Measurements from ENCODE around the gene TNFRSF4. TPM values are rescaled to one million over a fixed set of nuclear protein-coding genes. Genes with fewer than 3 reads are reported as not detected.

TNFRSF4 gene
- total RNA-seq, 3 donors from 2014 or later (not counting 1 experiment from before 2014, with no cell fraction given): 14.3 to 26.5 (median 15.7) TPM

GRCh38 chr1:1235016-1235744 lies 21.2 kb upstream of the TNFRSF4 start:
- WGBS (ENCODE audit: insufficient coverage): 91% methylated on average over 27 of the region's 27 CpGs
- DNase-seq (no peak), ATAC-seq (no peak)
- no peak for TF ChIP-seq CTCF (IDR thresholded peaks at IDR 0.05)
- H3K9me3 ChIP-seq (ENCODE audit: control insufficient read depth, insufficient read depth, low read length): no peaks in the 10 kb centered on the region
- Mint-ChIP-seq H3K4me3 (peak overlapping the region; percentile 17), H3K9me3 (no peaks in the 10 kb centered on the region), H3K36me3 (no peaks in the 10 kb centered on the region), H3K27ac (no peak overlapping the region), H3K4me1 (peaks cover 18 to 20% of the 10 kb centered on the region in 2 donors), H3K27me3 (ENCODE audit: low read depth in 2 of 2) (no peaks in the 10 kb centered on the region)
- H3K4me1 ChIP-seq (ENCODE audit: control insufficient read depth, insufficient read depth, low read length): peaks cover 31% of the 10 kb centered on the region
- H3K36me3 ChIP-seq (ENCODE audit: control insufficient read depth, insufficient read depth, low read length): peaks cover 5% of the 10 kb centered on the region
- H3K4me3 ChIP-seq (ENCODE audit: low read length): no peak overlapping the region
- peaks cover 2% of the 10 kb centered on the region for H3K27me3 ChIP-seq (ENCODE audit: control insufficient read depth, insufficient read depth, low read length)
- intact Hi-C loops (cut with micrococcal nuclease): no loop called here
- H3K27ac ChIP-seq (ENCODE audit: low read length): no peak overlapping the region

DNA sequence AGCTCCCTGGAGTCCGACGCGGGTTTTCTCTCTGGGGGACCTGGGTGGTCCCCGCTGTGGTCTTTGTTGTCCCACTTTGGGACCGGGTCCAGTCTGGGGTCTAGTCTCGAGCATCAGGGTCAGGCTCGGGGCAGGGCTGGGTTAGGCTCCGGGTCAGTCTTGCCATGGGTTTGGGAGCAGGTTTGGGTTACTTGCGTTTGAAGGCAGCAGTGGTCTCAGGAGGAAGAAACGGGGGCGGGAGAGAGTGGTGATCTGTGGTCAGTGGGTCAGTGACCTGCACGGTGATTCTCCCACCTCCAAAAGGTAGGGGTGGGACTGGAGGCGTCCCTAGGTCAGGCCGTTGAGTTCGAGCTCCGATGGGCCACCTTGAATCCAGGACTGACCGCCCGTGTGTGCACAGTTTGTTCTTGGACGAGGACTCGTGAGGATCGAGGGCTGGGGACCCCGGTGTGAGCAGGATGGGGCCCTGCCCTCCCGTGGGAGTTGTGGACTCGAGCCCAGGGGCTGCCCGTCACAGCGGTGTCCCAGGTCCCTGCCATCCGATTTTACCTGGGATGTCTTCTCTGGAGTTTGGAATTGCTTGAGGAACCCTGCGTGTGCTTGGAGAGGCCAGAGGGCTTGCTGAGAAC lies 20.3 kb upstream of the TNFRSF4 start:
- no peak for DNase-seq
- intact Hi-C loops (cut with micrococcal nuclease): no loop called here
- peaks cover 10% of the 10 kb centered on the region for H3K36me3 ChIP-seq (ENCODE audit: control insufficient read depth, insufficient read depth, low read length)
- H3K4me3 ChIP-seq (ENCODE audit: low read length): no peak overlapping the region
- H3K27me3 Mint-ChIP-seq (ENCODE audit: low read depth in 2 of 2): no peaks in the 10 kb centered on the region
- H3K4me3 Mint-ChIP-seq: peak overlapping the region; percentile 88
- H3K27ac ChIP-seq (ENCODE audit: low read length): no peak overlapping the region
- WGBS (ENCODE audit: insufficient coverage): 96% methylated on average over 28 of the region's 28 CpGs
- no peaks in the 10 kb centered on the region for H3K9me3 Mint-ChIP-seq
- H3K9me3 ChIP-seq (ENCODE audit: control insufficient read depth, insufficient read depth, low read length): no peaks in the 10 kb centered on the region
- no peak for ATAC-seq
- peaks cover 39% of the 10 kb centered on the region for H3K4me1 ChIP-seq (ENCODE audit: control insufficient read depth, insufficient read depth, low read length)
- H3K36me3 Mint-ChIP-seq: no peaks in the 10 kb centered on the region
- H3K27ac Mint-ChIP-seq: peak overlapping the region; percentile 64 to 70
- TF ChIP-seq CTCF (IDR thresholded peaks at IDR 0.05): no peak
- H3K27me3 ChIP-seq (ENCODE audit: control insufficient read depth, insufficient read depth, low read length): peaks cover 2% of the 10 kb centered on the region
- H3K4me1 Mint-ChIP-seq: peaks cover 27 to 29% of the 10 kb centered on the region in 2 donors

DNA sequence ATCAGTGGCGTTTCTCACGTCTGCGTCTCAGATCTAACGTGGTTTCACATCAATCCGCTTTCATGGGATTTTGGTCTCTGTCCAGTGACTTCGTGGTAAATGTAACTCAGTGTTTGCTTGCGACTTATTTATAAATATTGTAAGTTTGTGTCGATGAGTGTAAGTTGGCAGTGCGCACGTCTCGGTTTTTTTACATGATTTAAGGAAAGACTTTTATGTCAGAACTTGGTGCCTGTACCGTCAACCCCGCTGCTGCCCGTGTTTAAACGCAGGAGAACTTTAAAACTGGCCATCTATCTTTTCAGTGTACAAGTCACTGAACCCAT lies 19.6 kb upstream of the TNFRSF4 start:
- H3K27me3 Mint-ChIP-seq (ENCODE audit: low read depth in 2 of 2): no peaks in the 10 kb centered on the region
- ATAC-seq (no peak), DNase-seq (no peak)
- intact Hi-C loops (cut with micrococcal nuclease): no loop called here
- H3K4me1 Mint-ChIP-seq: peaks cover 28 to 29% of the 10 kb centered on the region in 2 donors
- peaks cover 16% of the 10 kb centered on the region for H3K36me3 ChIP-seq (ENCODE audit: control insufficient read depth, insufficient read depth, low read length)
- no peaks in the 10 kb centered on the region for H3K9me3 Mint-ChIP-seq
- peaks cover 2% of the 10 kb centered on the region for H3K27me3 ChIP-seq (ENCODE audit: control insufficient read depth, insufficient read depth, low read length)
- peak overlapping the region; percentile 88 for H3K4me3 Mint-ChIP-seq
- H3K4me3 ChIP-seq (ENCODE audit: low read length): no peak overlapping the region
- WGBS (ENCODE audit: insufficient coverage): 94% methylated on average over 15 of the region's 15 CpGs
- no peak overlapping the region for H3K27ac ChIP-seq (ENCODE audit: low read length)
- TF ChIP-seq CTCF (IDR thresholded peaks at IDR 0.05): no peak
- no peaks in the 10 kb centered on the region for H3K36me3 Mint-ChIP-seq
- peaks cover 47% of the 10 kb centered on the region for H3K4me1 ChIP-seq (ENCODE audit: control insufficient read depth, insufficient read depth, low read length)
- peak overlapping the region; percentile 64 to 70 for H3K27ac Mint-ChIP-seq
- H3K9me3 ChIP-seq (ENCODE audit: control insufficient read depth, insufficient read depth, low read length): no peaks in the 10 kb centered on the region
